D341Med (cell line): ENCODE measurements around the gene PRDM9.
"Not testable (repeated sequence)": the region's sequence is repeated elsewhere in the genome, so short reads cannot be mapped to it uniquely, and the experiment has no call there.

Source experiments
- DNase-seq: peaks from one replicate; pipeline ENCODE4 v3.0.0; 2012; ENCODE audit warnings: low spot score

PRDM9 gene

GRCh38 chr5:23507278-23507685, at the start of gene PRDM9:
PRDM9 (plus strand) TSS chr5:23507609; CDS start chr5:23509034, 1,425 bp downstream.
- no peak for DNase-seq

DNA sequence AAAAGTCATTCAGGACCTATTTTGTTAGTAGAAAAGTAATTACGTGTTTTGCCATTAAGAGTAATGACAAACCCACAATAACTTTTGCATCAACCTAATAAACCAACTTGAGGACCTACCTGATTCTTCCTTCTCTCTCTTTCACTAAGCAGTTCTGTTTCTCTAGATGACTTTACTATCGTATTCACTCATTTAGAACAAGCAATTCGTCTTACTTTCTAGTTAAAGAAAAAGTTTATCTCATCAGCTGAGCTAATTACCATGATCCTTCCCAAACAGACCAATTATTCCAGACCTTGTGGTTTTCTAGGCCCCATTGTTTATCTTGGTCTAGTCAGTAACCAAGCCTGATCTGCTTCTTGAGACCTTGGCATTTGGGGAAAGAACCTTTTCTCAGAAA, 49.6 kb upstream of the PRDM9 start:
- DNase-seq = no peak

DNA sequence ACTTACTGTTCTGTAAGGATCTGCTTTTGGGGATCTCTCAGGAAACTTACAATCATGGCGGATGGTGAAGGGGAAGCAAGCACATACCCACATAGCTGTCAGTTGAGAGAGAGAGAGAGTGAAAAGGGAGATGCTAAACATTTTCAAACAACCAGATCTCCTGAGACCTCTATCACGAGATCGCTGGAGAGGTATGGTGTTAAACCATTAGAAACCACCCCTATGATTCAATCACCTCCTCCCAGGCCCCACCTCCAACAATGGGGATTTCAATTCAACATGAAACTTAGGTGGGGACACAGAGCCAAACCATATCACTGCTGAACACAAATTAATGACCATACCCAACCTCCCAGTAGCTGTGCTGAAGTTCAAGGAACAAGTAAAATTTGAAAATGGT, 48.2 kb upstream of the PRDM9 start:
- no peak for DNase-seq

- no peak for DNase-seq
These were observed 45.8 kb upstream of the PRDM9 start for GRCh38 chr5:23461576-23461975.

DNA sequence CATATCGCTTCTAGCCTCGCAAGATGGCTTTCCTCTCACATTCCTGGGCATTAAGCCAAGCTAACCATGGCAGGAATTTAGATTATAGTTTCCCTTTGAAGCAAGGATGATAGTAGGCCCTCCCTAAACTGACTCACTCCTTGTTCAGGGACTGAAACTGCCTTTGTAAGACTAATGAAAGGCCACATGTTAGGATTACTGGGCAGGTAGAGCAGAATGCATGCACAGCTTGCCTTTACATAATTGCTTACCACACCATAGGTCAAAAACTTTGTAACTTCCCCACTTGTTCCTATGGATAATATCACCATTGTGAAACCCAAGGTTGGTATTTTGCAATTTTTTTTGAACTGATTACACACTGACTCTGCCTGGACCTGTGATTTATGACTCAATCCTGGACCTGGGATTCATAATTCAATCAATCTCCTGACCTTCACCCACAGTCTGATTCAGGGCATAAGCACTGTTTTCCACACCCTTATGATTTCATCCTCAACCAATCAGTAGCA, 41.0 kb upstream of the PRDM9 start:
- DNase-seq = no peak

DNA sequence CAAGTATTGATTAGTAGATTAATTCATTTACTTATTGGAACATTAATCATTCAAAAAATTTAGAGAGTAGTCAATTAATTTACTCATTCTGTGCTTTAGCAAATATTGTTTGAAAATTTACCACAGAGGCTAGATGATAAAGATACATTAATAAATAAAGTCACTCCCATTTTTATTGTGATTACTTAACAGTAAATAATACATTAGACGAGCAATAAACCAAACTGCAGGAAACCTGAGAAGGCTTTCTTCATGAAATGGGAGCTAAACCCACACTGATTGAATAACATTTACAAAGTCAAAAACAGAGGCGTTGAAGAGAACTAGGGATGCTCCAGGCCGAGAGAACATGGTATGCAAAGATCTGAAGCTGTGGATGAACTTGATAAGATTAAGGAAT, 38.8 kb upstream of the PRDM9 start:
- no peak for DNase-seq

- DNase-seq = no peak
These were observed 33.5 kb upstream of the PRDM9 start for GRCh38 chr5:23473915-23474314.

DNA sequence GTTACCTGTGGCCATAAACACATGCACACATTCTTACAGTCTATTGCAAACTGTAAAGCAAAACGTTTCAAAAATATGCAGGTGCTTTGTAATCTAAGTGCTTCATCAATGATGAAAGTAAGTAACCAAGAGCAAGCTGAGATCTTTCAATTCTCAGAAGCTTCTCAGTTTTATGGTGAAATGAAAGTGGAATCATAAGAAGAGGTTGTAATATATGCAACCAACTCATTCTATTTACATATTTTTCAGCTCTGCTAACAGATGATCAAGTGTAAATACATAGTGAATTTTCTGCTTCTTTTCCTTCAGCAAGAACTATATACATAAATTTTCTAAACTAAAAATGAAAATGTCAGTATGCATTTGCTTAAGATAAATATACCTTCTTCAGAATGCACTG, 33.1 kb upstream of the PRDM9 start:
- DNase-seq = no peak

- DNase-seq = no peak
These were observed 30.8 kb upstream of the PRDM9 start for GRCh38 chr5:23476580-23476979.

DNA sequence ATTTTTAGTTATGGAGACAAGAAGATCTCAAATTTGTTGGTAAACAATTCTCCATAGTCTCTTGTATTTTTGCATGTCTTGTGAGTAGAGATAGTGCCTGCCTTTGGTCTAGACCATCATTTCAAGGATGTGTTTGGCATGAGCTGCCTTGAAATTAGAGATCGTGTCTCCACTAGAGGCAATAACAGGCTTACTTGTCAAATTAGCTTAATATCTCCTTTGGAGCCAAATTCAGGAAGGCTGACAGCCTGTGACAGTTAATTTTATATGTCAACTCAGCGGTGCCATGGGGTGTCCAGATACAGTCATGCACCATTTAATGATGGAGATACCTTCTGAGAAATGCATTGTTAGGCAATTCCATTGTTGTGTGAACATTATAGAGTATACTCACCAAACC, 24.8 kb upstream of the PRDM9 start:
- no peak for DNase-seq

DNA sequence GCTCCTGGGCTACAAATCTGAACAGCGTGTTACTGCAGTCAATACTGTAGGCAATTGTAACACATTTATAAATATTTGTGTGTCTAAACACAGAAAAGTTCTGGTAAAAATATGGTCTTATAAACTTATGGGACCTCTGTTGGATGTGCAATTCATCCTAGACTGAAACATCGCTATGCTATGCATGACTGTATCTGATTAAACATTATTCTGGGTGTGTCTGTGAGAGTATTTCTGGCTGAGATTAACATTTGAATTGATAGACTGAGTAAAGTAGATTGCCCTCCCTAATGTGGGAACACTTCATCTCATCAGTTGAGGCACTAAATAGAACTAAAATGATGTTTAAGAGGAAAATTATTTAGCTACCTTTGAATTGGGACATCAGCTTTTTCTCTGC, 24.3 kb upstream of the PRDM9 start:
- no peak for DNase-seq

DNA sequence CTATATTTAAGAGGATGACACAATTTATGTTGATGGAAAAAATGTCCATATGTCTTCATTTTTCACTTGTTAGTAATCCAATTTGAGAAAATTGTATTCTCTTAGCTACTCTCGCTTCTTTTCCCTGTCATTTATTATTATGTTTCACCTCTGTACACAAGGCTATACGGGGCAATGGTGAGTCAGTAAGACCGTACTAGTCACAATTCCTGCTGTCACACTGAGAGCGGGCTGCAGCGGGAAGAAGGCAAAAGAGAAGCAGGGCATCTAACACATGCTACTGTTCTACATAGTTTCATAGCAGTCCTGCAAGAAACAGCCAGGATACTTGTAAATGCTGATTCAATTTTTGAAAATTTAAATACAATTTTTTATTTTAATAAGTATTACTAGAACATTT, 23.3 kb upstream of the PRDM9 start:
- no peak for DNase-seq

DNA sequence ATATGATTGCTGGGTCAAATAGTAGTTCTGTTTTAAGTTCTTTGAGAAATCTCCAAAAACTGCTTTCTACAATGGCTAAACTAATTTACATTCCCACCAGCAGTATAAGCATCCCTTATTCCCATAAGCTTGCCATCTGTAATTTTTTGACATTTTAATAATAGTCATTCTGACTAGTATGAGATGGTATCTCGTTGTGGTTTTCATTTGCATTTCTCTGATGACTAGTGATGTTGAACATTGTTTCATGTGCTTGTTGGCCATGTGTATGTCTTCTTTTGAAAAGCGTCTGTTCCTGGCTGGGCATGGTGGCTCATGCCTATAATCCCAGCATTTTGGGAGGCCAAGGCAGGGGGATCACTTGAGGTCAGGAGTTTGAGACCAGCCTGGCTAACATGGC, 21.2 kb upstream of the PRDM9 start:
- DNase-seq = not testable (repeated sequence)

DNA sequence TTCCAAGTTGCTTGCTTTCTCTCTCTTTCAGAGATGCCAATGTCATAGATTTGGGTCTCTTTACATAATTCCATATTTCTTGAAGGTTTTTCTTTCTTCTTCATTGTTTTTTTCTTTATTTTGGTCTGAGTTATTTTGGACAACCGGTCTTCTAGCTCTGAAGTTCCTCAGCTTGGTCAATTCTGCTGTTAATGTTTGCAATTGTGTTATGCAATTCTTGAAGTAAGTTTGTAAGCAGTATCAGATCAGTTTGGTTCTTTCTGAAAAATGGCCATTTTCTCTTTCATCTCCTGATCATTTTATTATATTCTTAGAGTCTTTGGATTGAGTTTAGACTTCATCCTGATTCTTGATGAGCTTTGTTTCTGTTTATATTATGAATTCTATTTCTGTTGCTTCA, 16.4 kb upstream of the PRDM9 start:
- DNase-seq = no peak

- no peak for DNase-seq
These were observed 12.9 kb upstream of the PRDM9 start for GRCh38 chr5:23494558-23494957.

DNA sequence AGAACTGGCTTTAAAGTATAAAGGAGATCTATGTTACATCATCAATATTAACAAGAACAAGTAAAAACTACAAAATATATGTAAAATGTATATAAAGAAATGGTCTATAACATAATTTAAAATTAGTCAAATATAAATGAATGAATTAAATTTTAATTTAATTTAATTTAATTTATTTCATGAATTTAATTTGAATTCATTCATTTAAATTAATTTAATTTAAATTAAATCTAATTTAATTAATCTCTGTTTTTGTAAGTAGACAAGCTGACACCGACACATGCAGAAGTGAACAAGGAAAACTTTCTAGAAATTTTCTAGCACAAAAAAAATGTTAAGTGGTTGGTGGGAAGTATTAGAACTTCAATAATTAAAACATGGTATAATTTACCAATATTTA, 10.8 kb upstream of the PRDM9 start:
- no peak for DNase-seq

GRCh38 chr5:23506329-23507236, 826 bp upstream of the PRDM9 start:
- no peak for DNase-seq

DNA sequence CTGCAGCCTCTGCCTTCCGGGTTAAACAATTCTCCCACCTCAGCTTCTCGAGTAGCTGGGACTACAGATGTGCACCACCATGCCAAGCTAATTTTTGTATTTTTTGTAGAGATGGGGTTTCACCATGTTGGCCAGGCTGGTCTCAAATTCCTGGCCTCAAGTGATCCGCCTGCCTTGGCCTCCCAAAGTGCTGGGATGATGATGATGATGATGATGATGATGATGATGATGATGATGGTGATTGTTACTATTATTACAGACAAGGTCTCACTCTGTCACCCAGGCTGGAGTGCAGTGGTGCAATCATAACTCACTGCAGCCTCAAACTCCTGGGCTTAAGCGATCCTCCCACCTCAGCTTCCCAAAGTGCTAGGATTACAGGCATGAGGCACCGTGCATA, 3.0 kb downstream of the PRDM9 start:
- DNase-seq = not testable (repeated sequence)

DNA sequence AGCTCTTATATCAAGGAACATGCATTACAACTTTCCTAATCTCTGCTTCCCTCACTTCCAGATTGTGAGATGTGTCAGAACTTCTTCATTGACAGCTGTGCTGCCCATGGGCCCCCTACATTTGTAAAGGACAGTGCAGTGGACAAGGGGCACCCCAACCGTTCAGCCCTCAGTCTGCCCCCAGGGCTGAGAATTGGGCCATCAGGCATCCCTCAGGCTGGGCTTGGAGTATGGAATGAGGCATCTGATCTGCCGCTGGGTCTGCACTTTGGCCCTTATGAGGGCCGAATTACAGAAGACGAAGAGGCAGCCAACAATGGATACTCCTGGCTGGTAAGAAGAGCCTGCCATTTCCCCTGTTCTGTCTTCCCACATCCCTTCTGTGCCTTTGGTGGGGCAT, 15.1 kb downstream of the PRDM9 start:
- DNase-seq = no peak

DNA sequence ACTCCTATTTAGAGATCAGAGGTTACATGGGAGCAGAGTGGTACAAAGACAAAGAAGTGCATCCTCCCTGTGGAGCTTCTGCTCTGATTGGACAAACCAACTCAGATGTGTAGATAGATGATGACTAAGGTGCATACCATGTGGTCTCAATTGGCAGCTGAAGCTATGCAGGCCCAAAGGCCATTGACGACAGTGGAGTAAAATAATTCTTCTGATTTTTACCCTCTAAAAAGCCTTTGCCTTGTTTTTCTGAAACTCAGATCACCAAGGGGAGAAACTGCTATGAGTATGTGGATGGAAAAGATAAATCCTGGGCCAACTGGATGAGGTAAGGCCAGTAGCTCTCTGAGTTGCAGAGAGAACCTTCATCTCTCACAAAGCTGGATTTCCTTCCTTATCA, 15.6 kb downstream of the PRDM9 start:
- DNase-seq = no peak

DNA sequence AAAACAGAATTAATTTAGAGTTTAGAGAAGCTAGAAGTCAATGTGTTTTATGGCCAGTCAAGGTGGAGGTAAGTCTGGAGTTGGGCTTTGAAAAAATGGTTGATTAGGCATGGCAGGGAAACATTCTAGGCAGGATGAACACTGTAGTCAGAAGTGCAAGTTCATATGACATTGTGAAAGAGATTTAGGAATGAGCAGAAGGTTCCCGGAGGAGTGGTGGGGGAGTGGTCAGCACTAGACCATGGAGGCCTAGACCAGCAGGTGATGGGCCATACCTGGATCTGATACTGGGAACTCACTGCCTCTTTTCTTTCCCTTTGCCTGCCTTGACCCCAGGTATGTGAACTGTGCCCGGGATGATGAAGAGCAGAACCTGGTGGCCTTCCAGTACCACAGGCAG, 16.6 kb downstream of the PRDM9 start:
- no peak for DNase-seq

GRCh38 chr5:23525751-23526150, 18.3 kb downstream of the PRDM9 start:
- DNase-seq = no peak

DNA sequence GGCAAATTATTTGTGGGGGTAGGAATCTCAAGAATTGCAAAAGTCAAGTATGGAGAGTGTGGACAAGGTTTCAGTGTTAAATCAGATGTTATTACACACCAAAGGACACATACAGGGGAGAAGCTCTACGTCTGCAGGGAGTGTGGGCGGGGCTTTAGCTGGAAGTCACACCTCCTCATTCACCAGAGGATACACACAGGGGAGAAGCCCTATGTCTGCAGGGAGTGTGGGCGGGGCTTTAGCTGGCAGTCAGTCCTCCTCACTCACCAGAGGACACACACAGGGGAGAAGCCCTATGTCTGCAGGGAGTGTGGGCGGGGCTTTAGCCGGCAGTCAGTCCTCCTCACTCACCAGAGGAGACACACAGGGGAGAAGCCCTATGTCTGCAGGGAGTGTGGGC, 19.2 kb downstream of the PRDM9 start:
- DNase-seq = not testable (repeated sequence)
